ENCODE results near the gene SLCO2B1. TPM values are rescaled to one million over a fixed set of nuclear protein-coding genes. Genes with fewer than 3 reads are reported as not detected.

SLCO2B1 gene
- total RNA-seq, 1 donor from 2014 or later = 2.6 TPM

- H3K4me1 ChIP-seq (ENCODE audit: insufficient read depth, low read length) = peaks cover 8% of the 10 kb centered on the region
- H3K27me3 ChIP-seq (ENCODE audit: insufficient read depth, low read length) = peaks cover 19% of the 10 kb centered on the region
- DNase-seq (ENCODE audit: low read depth) (no peak), FAIRE-seq (no peak)
- no peak overlapping the region for H3K27ac ChIP-seq (ENCODE audit: low read depth, low read length)
- Mint-ChIP-seq H3K27ac (ENCODE audit: unreplicated experiment) (no peak overlapping the region), H3K4me3 (ENCODE audit: unreplicated experiment) (no peak overlapping the region), H3K27me3 (ENCODE audit: low read depth, unreplicated experiment) (peaks cover 48% of the 10 kb centered on the region), H3K9me3 (ENCODE audit: unreplicated experiment) (no peaks in the 10 kb centered on the region), H3K4me1 (ENCODE audit: low read depth, unreplicated experiment) (peaks cover 8% of the 10 kb centered on the region), H3K36me3 (ENCODE audit: low read depth, unreplicated experiment) (peaks cover 6% of the 10 kb centered on the region)
- H3K79me2 ChIP-seq (ENCODE audit: insufficient read depth, low read length) = no peaks in the 10 kb centered on the region
- H4K20me1 ChIP-seq (ENCODE audit: insufficient read depth, low read length) = no peaks in the 10 kb centered on the region
- H2AFZ ChIP-seq (ENCODE audit: low read depth, low read length) = no peak overlapping the region
- H3K4me3 ChIP-seq (ENCODE audit: insufficient read depth, low read depth, low read length) = no peak overlapping the region
- no peaks in the 10 kb centered on the region for H3K9me3 ChIP-seq (ENCODE audit: insufficient read depth, low read depth, low read length)
- no peaks in the 10 kb centered on the region for H3K36me3 ChIP-seq (ENCODE audit: insufficient read depth, low read length)
- no peak for TF ChIP-seq EZH2 (IDR thresholded peaks at IDR 0.05; ENCODE audit: insufficient read depth, low read length)
- no peak for TF ChIP-seq CTCF (IDR thresholded peaks at IDR 0.05; ENCODE audit: insufficient read depth, low read depth, low read length)
- no peak overlapping the region for H3K9ac ChIP-seq (ENCODE audit: low read length)
- H3K4me2 ChIP-seq (ENCODE audit: low read length) = no peak overlapping the region
Measured at GRCh38 chr11:75147191-75147874, 3.6 kb upstream of the SLCO2B1 start.

GRCh38 chr11:75147875-75148263, 3.0 kb upstream of the SLCO2B1 start:
- Histone ChIP-seq H3K4me3 (ENCODE audit: insufficient read depth, low read depth, low read length) (no peak overlapping the region), H3K36me3 (ENCODE audit: insufficient read depth, low read length) (no peaks in the 10 kb centered on the region), H4K20me1 (ENCODE audit: insufficient read depth, low read length) (no peaks in the 10 kb centered on the region), H3K27ac (ENCODE audit: low read depth, low read length) (no peak overlapping the region), H3K4me2 (ENCODE audit: low read length) (no peak overlapping the region), H3K79me2 (ENCODE audit: insufficient read depth, low read length) (no peaks in the 10 kb centered on the region), H3K9ac (ENCODE audit: low read length) (no peak overlapping the region), H3K4me1 (ENCODE audit: insufficient read depth, low read length) (peaks cover 6% of the 10 kb centered on the region), H2AFZ (ENCODE audit: low read depth, low read length) (no peak overlapping the region), H3K27me3 (ENCODE audit: insufficient read depth, low read length) (peaks cover 19% of the 10 kb centered on the region), H3K9me3 (ENCODE audit: insufficient read depth, low read depth, low read length) (no peaks in the 10 kb centered on the region)
- Mint-ChIP-seq H3K9me3 (ENCODE audit: unreplicated experiment) (no peaks in the 10 kb centered on the region), H3K27me3 (ENCODE audit: low read depth, unreplicated experiment) (peaks cover 53% of the 10 kb centered on the region), H3K36me3 (ENCODE audit: low read depth, unreplicated experiment) (peaks cover 6% of the 10 kb centered on the region), H3K4me1 (ENCODE audit: low read depth, unreplicated experiment) (peaks cover 4% of the 10 kb centered on the region), H3K27ac (ENCODE audit: unreplicated experiment) (no peak overlapping the region), H3K4me3 (ENCODE audit: unreplicated experiment) (no peak overlapping the region)
- no peak for TF ChIP-seq CTCF (IDR thresholded peaks at IDR 0.05; ENCODE audit: insufficient read depth, low read depth, low read length)
- TF ChIP-seq EZH2 (IDR thresholded peaks at IDR 0.05; ENCODE audit: insufficient read depth, low read length) = no peak
- no peak for FAIRE-seq
- no peak for DNase-seq (ENCODE audit: low read depth)

DNA sequence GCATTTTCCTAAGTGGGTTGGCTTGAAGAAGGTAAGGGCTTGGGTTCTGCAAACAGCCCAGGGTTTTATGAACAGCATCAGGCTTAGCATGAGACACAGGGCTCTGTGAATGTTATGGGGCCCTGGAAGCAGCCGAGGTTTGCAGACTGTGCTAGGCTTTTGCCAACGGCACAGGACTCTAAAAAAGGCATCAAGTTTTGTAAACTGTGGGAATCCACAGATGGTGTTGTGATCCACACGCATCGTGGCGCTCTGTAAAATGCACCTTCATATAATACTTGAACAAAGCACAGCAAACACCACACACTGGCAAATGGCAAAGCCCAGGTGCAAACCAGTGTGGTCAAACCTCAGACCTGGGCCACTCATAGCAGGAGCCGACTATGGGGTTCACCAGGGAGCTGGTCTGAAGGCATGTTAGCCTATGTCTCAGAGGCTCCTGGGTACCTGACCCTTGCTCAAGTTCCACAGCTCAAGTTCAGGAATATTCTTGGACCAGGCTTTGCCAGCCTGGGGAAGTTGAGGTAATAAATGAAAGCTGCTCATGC, 2.4 kb upstream of the SLCO2B1 start:
- no peaks in the 10 kb centered on the region for H4K20me1 ChIP-seq (ENCODE audit: insufficient read depth, low read length)
- H3K9me3 ChIP-seq (ENCODE audit: insufficient read depth, low read depth, low read length) = no peaks in the 10 kb centered on the region
- H3K9ac ChIP-seq (ENCODE audit: low read length) = no peak overlapping the region
- H3K27me3 Mint-ChIP-seq (ENCODE audit: low read depth, unreplicated experiment) = peaks cover 60% of the 10 kb centered on the region
- DNase-seq (ENCODE audit: low read depth) (no peak), FAIRE-seq (no peak)
- peaks cover 21% of the 10 kb centered on the region for H3K27me3 ChIP-seq (ENCODE audit: insufficient read depth, low read length)
- peaks cover 6% of the 10 kb centered on the region for H3K36me3 Mint-ChIP-seq (ENCODE audit: low read depth, unreplicated experiment)
- H3K4me3 ChIP-seq (ENCODE audit: insufficient read depth, low read depth, low read length) = no peak overlapping the region
- no peaks in the 10 kb centered on the region for H3K36me3 ChIP-seq (ENCODE audit: insufficient read depth, low read length)
- no peaks in the 10 kb centered on the region for H3K9me3 Mint-ChIP-seq (ENCODE audit: unreplicated experiment)
- H3K27ac ChIP-seq (ENCODE audit: low read depth, low read length) = no peak overlapping the region
- H3K27ac Mint-ChIP-seq (ENCODE audit: unreplicated experiment) = no peak overlapping the region
- no peak overlapping the region for H2AFZ ChIP-seq (ENCODE audit: low read depth, low read length)
- H3K79me2 ChIP-seq (ENCODE audit: insufficient read depth, low read length) = no peaks in the 10 kb centered on the region
- H3K4me1 Mint-ChIP-seq (ENCODE audit: low read depth, unreplicated experiment) = no peaks in the 10 kb centered on the region
- no peak overlapping the region for H3K4me2 ChIP-seq (ENCODE audit: low read length)
- H3K4me3 Mint-ChIP-seq (ENCODE audit: unreplicated experiment) = no peak overlapping the region
- TF ChIP-seq CTCF (IDR thresholded peaks at IDR 0.05; ENCODE audit: insufficient read depth, low read depth, low read length) = no peak
- no peak for TF ChIP-seq EZH2 (IDR thresholded peaks at IDR 0.05; ENCODE audit: insufficient read depth, low read length)
- peaks cover under 1% of the 10 kb centered on the region for H3K4me1 ChIP-seq (ENCODE audit: insufficient read depth, low read length)
